GM19351 (cell line): Measurements from ENCODE around the gene VPS13D.
"Not testable (repeated sequence)": the region's sequence is repeated elsewhere in the genome, so short reads cannot be mapped to it uniquely, and the experiment has no call there.

Experiments used
- ATAC-seq: cut with Tn5 transposase; IDR thresholded peaks from one replicate; pipeline ENCODE4 v1.9.1; 2021; ENCODE audit warnings: mild to moderate bottlenecking, moderate library complexity; ENCODE audit not compliant: unreplicated experiment

The VPS13D gene

DNA sequence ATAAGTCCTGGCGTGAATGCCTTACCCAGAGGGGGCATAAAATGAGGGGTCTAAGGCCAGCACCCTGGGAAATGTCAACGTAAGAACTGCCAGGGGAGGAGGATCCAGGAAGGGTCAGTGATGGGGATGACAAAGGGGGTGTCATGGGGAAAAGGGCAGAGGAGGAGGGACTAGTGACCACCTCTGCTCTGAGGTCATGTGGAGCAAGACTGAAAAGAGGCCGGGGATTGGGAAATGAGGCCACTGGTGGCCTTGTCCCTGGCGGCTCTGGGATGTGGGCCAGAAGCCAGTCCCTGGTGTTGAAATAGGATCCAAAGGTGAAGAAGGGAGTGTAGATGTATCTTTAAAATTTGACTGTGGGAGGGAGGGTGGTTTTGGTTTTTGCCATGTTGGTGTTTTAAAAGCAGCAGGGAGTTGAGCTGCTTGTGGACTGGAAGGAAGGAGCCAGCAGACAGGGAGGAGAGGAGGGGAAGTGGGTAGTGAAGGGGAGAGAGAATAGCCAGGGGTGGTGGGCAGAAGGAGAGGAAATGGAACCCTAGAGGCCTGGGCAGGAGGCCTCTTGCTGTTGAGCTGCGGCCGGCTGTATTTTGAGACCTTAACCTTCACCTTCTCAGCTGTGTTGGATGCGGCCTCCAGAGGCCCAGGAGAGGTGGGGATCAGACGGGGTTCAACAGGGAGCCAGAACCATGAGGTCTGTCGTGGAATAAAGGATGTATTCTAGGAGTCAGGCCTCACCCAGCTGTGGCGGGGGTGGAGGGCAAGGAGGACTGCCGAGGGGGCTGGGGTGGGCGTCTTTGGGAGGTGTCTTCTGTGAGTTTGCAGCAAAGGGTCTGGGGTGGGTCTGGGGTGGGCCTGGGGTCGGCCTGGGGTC is 295.7 kb downstream of the VPS13D start:
- ATAC-seq = no peak

DNA sequence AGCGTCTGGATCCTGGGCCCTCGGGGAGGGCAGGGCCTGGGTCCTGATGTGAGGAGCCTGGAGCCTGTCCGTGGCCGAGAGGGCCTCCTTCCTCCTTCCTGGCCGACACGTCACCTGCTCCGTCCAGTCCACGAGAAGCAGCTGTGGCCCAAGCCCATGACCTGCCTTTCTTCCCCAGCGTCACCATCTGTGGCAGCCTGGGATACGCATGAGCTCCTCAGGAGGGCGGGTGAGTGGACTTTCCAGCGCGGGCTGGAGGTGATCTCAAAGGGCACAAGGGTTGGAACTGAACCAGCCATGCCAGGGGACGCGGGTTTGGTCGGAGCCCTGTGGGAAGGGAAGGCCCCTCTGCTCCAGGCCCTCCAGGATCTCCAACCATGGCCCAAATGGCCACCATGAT is 297.7 kb downstream of the VPS13D start:
- no peak for ATAC-seq

DNA sequence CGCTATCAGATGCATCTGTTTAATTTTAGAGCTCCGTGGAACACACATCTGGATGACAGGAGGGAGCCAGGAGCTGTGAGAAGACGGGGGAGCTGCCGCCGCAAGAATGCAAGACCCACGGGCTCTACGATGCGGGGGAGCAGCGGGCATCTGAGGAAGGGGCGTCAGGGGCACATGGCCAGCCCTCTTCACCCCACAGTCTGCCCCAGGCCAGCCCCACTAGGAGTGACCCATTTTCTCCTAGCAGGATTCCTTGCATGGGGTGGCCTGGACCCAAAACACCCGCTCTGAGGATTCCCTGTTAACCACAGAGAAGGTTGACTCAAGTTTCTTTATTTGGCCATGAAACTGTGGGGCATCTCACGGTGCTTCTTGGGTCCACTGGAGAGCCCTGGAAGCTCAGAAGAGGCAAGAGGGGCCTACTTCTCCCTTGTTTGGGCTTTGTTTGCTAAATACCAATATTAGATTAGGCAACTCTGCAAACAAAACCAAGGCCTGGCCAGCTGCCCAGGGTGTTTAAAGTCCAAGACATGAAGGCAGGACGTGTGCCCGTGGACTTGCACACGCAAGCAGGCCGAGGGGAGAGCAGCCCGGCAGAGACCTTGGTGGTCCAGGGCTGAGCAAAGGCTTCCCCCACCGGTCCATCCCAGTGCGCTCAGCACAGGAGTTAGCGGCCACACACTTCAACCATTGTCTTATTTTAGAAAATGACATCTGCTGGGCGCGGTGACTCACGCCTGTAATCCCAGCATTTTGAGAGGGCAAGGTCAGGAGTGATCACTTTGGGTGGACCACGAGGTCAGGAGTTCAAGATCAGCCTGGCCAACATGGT is 298.4 kb downstream of the VPS13D start:
- ATAC-seq = no peak

DNA sequence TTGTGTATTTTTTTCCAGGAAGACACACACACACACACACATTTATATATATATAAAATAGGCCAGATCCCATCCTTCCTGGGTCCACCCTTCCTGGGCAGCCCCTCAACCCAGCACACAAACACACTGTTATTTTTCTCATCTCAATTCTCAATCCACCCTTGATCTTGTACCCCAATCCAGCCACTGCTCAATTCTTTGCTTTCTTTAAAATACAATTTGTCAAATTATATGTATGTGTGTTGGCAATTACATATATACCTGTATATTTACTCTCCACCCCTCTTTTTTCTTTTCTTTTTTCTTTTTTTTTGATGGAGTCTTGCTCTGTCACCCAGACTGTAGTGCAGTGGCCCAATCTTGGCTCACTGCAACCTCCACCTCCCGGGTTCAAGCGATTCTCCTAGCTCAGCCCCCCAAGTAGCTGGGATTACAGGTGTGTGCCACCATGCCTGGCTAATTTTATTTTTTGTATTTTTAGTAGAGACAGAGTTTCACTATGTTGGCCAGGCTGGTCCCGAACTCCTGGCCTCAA is 299.9 kb downstream of the VPS13D start:
- ATAC-seq = no peak

DNA sequence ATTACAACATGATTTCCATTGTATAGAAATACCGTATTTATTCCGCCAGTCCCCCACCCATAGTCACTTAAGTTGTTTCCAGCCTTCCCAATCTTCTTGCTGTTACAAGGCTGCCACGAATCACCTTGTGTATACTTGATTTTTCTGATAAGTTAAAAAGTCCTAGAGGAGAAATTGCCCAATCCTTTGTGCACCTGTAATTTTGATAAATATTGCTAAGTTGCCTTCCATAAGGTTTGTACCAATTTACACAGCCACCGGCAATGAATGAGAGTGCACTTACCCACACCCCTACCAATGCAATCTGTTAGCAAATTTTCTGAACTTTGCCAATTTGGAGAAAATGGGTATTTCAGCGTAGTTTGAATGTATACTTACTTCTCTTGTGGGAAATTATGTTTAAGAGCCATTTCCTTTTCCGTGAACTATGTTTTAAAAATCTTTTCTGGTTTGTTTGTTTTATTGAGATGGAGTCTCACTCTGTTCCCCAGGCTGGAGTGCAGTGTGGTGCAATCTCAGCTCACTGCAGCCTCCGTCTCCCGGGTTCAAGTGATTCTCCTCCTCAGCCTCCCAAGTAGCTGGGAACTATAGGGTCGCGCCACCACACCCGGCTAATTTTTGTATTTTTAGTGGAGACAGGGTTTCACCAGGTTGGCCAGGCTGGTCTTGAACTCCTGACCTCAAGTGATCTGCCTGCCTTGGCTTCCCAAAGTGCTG is 300.8 kb downstream of the VPS13D start:
- ATAC-seq = no peak

DNA sequence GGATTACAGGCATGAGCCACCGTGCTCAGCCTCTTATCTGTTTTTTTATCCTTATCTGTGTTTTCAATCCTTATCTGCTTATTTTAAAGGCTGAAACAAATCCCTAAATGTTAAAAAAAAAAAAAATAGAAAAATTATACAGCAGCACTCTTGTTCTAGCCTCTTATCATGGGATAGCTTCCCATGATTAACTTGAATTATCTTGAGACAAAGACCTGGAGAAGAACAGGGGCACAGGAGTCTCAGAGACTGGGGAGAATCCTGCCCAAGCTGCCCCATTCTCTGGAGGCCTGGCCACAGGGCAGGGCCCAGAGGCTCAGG is 301.3 kb downstream of the VPS13D start:
- ATAC-seq = no peak

DNA sequence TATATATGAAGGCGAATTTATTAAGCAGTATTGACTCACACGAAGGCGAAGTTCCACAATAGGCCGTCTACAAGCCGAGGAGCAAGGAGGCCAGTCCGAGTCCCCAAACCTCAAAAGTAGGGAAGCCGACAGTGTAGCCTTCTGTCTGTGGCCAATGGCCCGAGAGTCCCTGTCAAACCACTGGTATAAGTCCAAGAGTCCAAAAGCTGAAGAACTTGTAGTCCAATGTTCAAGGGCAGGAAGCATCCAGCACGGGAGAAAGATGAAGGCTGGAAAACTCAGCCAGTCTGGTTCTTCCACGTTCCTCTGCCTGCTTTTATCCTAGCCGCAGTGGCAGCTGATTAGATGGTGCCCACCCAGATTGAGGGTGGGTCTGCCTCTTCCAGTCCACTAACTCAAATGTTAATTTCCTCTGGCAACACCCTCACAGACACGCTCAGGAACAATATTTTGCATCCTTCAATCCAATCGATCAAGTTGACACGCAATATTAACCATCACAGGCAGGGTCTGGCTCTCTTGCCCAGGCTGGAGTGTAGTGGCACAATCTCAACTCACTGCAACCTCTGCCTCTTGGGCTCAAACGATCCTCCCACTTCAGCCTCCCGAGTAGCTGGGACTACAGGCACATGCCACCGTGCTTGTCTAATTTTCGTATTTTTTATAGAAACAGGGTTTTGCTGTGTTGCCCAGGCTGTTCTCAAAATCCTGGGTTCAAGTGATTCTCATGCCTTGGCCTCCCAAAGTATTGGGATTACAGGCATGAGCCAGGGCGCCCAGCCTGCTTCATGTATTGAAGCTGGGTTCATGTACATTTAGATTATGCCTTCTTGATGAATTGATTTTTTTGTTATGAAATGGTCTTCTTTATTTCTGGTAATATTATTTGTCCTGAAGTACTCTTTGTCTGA is 302.8 kb downstream of the VPS13D start:
- no peak for ATAC-seq

DNA sequence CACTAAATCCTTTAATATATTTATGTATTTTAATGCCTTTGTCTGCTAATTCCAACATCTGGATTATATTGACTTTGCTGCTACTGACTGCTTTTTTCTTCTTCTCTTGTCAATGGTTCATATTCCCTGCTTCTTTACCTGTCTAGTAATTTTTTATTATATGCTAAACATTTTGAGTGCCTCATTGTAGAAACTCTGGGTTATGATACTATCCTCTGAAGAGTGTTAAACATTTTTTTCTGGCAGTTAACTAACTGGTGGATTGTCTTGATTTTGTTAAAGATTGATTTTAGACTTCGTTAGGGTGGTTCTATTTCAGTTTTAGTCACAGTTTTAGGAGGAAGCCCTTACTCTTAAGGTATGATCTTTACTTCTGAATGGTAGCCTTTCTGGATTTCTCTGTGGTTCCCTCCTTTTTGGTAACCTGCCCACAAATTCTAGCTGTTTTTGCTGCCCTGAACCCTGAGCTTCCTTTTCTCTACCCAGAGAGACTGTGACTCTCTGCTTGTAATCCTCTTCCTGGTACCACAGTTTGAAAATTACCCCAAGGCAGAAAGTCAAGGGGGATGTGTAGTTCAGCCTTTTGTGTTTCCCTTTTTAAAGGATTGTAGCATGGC is 306.3 kb downstream of the VPS13D start:
- ATAC-seq = no peak

DNA sequence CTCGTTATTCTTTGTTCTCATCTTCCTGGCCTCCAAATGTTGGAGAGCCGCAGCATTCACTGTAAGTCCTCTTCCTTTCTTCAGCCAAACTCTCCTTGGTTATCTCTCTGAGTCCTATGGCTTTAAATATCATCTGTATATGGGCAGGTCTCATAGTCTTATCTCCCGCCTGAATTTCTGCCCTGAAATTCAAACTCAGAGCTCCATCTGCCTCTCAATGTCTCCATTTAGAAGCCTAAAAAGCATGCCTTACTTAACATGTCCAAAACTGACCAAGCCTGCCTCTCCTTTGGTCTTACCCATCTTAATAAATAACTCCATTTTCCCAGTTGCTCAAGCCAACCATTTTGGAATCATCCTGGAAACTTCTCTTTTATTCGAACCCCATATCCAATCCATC is 307.5 kb downstream of the VPS13D start:
- no peak for ATAC-seq

DNA sequence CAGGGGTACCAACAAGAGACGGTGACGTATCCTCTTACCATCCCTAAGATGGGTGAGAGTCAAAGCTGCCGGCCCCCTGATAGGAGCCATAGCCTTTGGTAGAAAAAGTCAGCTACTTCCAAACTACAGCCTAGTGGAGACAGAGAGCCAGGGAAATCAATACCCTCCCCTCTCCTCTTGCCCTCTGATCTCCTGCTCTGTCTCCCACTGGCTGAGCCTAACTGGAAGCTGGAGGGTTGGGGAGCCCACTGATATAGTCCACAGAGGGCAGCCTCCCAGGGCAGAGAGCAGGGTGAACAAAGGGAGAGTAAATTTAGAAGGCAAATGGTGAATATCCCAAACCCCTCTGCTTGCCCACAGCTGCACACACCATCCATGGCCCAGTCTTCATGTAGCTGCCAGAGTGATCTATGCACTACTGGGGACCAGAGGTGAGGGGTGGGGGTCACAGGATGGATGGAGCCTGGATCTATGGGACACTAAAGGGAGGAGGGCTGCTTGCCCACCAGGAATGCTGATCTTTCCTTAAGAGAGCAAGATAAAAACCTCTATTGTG is 308.2 kb downstream of the VPS13D start:
- no peak for ATAC-seq

DNA sequence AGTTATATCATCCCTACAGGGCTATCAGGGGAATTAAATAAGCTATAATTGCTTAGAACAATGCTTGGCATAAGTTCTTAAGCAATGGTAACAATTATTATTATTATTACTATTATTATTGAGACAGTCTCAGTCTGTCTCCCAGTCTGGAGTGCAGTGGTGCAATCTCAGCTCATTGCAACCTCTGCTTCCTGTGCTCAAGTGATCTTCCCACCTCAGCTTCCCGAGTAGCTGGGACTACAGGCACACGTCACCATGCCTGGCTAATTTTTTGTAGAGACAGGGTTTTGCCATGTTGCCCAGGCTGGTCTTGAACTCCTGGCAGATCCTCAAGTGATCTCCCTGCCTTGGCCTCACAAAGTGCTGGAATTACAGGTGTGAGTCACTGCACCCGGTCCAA is 308.7 kb downstream of the VPS13D start:
- ATAC-seq = not testable (repeated sequence)

DNA sequence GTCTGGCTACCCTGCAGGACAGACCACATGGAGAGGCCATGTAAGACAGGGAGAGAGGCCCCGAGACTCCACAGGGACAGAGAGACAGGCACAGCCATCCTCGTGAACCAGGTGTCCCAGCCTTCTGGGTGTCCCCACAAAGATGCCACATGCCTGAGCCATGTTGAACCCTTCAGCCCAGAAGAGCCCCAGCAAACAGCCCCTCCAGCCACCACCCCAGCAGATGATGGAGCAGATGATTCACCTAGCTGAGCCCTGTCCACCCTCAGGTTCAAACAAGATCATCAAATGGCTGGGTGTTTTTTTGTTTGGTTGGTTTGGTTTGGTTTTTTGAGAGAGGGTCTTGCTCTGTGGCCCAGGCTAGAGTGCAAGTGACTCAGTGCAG is 309.5 kb downstream of the VPS13D start:
- no peak for ATAC-seq

DNA sequence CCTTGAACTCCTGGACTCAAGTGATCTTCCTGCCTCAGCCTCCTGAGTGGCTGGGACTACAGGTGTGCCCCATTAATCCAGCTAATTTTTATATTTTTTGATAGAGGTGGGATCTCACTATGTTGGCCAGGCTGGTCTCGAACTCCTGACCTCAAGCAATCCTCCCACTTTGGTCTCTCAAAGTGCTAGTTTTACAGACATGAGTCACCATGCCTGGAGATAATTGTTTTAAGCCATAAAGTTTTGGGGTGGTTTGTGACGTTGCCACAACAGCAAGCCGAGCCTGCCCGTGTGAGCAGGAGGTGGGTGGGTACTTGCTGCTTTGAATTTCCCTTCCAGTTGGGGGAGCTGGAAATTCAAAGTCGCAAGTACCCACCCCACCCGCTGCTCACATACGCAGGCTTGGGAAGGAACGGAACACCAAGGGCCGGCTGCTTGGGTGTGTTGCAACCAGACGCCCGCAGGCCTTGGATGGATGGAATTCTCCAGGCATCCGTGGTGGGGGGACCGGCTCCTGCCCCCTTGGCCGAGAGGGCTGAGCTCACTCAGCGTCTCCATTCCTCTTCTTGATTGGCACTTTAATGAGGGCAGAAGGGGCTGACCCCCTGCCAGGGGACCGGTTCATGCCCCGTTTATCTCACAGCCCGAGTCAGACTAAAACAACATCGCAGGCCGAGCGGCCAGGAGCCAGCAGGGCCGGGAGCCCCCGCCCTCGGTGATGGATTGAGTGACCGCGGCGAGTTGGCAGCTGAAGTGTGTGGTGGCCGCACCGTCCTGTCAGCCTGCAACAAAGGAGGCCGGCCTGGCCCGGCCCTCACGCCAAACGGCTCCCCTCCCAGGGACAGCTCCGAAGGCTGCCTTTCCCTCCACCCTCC is 310.1 kb downstream of the VPS13D start:
- no peak for ATAC-seq

DNA sequence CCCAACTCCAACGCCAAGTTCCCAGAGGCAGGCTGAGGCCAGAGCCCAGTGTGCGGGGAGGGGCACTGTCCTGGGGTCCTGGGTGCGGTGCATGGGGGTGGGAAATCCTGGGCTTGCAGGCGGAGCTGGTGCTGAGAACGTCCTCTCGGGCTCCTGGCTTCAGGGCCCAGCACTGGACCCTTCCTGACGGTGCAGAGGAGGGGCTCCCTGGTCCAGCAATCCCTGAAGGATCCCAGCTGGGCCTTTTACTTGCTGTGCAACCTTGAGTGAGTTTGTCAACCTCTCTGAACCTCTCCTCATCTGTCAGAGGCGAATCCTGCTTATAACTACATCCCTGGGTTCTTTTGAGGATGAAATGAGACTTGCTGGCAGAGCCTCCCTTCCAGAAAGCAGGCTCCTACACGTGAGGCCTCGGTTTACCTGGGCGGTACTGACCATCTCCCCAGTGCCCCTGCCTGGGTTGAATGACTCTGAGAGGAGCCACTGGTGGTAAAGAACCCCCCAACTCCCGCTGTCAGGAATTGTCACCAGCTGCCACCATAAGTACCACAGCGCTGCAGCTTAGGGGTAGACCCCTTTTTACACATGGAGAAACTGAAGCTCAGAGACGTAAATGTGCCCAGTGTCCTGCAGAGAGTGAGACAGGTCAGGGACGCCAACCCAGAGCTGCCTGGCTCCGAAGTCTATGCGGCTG is 310.9 kb downstream of the VPS13D start:
- ATAC-seq = no peak

DNA sequence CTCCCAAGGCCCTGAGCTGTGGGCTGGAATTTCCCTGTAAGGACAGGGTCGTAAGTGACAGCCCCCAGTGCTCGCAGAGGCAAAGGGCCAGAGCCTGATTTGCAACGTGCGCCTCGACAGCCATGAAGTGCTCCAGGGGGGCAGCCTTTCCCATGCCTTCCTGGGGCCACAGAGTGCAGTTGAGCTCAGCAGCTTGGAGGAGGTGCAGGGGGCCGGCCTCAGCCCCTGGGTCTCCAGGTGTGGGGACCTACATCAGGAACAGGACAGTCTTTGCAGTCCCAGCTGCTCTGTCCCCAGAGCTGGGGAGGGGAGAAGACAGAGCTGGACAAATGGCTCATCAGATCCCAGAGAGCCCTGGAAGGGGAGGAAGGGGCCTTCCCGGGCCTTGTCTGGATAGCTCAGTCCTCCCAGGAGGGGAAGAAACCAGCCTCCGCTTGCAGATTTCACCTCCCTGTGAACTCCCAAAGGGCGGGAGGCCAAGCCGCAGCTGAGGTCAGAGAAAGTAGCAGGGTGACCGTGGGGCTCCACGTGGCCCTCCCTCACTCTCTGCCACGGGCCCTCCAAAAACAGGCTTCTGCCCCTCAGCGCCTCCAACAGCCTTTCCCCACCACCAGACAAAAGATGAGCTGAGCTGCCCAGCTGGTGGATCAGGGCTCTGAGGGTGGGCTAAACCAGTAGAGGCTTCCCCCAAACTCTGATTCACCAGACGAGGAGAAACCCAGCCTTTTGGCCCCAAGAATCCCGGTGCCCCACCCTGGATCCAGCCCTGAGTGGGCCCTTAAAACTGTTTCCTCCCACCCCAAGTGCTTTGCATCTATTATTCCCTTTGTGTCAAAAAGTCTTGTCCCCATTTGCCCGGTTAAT is 311.7 kb downstream of the VPS13D start:
- ATAC-seq = no peak

DNA sequence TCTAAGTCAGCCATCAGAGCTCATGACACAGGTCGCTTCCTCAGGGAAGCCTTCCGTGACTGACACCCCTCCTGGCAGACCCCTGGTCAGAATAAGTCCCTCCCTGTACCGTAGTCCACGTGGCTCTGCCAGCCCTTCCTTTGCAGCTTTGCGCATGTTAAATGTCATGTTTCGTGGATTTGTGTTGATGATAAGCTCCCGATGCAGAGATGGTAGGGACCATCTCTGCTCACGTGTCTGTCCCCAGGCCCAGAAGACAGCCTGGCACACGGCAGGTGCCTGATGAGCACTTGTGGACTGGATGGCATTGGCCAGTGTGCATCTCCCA is 312.3 kb downstream of the VPS13D start:
- ATAC-seq = no peak
